HEK293 (cell line): Measurements from ENCODE around the gene ASB4.

Source experiments
- MYNN ChIP-seq: fragments of 450-650 bp; formaldehyde crosslinking; IDR thresholded peaks from 2 replicates; pipeline ENCODE4 v1.5.1; 2016; ENCODE audit warnings: missing biosample characterization, missing genetic modification characterization, borderline replicate concordance
- ZNF239 ChIP-seq: fragments of 450-650 bp; formaldehyde crosslinking; IDR thresholded peaks from 2 replicates; pipeline ENCODE4 v1.5.1; 2016; ENCODE audit warnings: missing biosample characterization, missing genetic modification characterization
- ZNF248 ChIP-seq: fragments of 450-650 bp; formaldehyde crosslinking; IDR thresholded peaks from 2 replicates; pipeline ENCODE4 v1.5.1; 2017; ENCODE audit warnings: missing biosample characterization, missing genetic modification characterization
- ZNF302 ChIP-seq: fragments of 450-650 bp; formaldehyde crosslinking; IDR thresholded peaks from 2 replicates; pipeline ENCODE4 v1.5.1; 2016; ENCODE audit warnings: missing biosample characterization, missing genetic modification characterization, low read depth
- ZNF768 ChIP-seq: fragments of 450-650 bp; formaldehyde crosslinking; IDR thresholded peaks from 2 replicates; pipeline ENCODE4 v1.5.1; 2018; ENCODE audit warnings: missing biosample characterization, mild to moderate bottlenecking, missing genetic modification characterization
- TF ChIP-seq, protein P1 (sequence below): fragments of 450-650 bp; formaldehyde crosslinking; IDR thresholded peaks from 2 replicates; pipeline ENCODE4 v1.5.1; 2016; ENCODE audit warnings: missing biosample characterization, missing genetic modification characterization
- TF ChIP-seq, protein P2 (sequence below): fragments of 450-650 bp; formaldehyde crosslinking; IDR thresholded peaks from 2 replicates; pipeline ENCODE4 v1.5.1; 2016; ENCODE audit warnings: missing biosample characterization, missing genetic modification characterization
- TF ChIP-seq, protein P3 (sequence below): fragments of 450-650 bp; formaldehyde crosslinking; IDR thresholded peaks from 2 replicates; pipeline ENCODE4 v1.5.1; 2016; ENCODE audit warnings: missing biosample characterization, missing genetic modification characterization, low read depth
- TF ChIP-seq, protein P4 (sequence below): fragments of 450-650 bp; formaldehyde crosslinking; IDR thresholded peaks from 2 replicates; pipeline ENCODE4 v1.5.1; 2017; ENCODE audit warnings: missing biosample characterization, missing genetic modification characterization
- TF ChIP-seq, protein P5 (sequence below): fragments of 450-650 bp; formaldehyde crosslinking; IDR thresholded peaks from 2 replicates; pipeline ENCODE4 v1.5.1; 2016; ENCODE audit warnings: missing biosample characterization, missing genetic modification characterization, borderline replicate concordance
- TF ChIP-seq, protein P6 (sequence below): fragments of 450-650 bp; formaldehyde crosslinking; IDR thresholded peaks from 2 replicates; pipeline ENCODE4 v1.5.1; 2016; ENCODE audit warnings: missing biosample characterization, missing genetic modification characterization, low read depth

DNA sequence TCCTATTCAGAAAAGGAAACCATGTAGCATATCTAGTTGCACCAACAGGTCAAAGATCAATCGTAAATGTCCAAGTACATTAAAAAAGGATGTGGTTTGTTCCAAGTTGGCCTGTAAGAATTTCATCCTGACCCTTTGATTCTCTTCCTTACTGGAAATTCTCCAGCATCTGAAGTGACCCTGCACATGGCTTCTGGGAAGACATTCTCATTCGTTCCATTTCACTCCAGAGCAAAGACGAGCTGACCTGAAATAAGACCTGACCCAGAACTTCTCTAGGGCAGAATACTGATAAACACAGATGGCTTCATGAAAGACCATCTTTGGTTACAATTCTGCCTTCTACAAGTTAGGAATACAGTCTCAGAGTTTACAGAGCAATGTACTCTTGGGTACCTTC lies 39.8 kb downstream of the ASB4 start:
- TF ChIP-seq, protein P1, sequence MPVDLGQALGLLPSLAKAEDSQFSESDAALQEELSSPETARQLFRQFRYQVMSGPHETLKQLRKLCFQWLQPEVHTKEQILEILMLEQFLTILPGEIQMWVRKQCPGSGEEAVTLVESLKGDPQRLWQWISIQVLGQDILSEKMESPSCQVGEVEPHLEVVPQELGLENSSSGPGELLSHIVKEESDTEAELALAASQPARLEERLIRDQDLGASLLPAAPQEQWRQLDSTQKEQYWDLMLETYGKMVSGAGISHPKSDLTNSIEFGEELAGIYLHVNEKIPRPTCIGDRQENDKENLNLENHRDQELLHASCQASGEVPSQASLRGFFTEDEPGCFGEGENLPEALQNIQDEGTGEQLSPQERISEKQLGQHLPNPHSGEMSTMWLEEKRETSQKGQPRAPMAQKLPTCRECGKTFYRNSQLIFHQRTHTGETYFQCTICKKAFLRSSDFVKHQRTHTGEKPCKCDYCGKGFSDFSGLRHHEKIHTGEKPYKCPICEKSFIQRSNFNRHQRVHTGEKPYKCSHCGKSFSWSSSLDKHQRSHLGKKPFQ: no peak
- no peak for TF ChIP-seq ZNF239 (tag by site-specific recombination)
- TF ChIP-seq MYNN (tag by site-specific recombination): no peak
- TF ChIP-seq, protein P2, sequence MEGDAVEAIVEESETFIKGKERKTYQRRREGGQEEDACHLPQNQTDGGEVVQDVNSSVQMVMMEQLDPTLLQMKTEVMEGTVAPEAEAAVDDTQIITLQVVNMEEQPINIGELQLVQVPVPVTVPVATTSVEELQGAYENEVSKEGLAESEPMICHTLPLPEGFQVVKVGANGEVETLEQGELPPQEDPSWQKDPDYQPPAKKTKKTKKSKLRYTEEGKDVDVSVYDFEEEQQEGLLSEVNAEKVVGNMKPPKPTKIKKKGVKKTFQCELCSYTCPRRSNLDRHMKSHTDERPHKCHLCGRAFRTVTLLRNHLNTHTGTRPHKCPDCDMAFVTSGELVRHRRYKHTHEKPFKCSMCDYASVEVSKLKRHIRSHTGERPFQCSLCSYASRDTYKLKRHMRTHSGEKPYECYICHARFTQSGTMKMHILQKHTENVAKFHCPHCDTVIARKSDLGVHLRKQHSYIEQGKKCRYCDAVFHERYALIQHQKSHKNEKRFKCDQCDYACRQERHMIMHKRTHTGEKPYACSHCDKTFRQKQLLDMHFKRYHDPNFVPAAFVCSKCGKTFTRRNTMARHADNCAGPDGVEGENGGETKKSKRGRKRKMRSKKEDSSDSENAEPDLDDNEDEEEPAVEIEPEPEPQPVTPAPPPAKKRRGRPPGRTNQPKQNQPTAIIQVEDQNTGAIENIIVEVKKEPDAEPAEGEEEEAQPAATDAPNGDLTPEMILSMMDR (tag by site-specific recombination): no peak
- TF ChIP-seq, protein P3, sequence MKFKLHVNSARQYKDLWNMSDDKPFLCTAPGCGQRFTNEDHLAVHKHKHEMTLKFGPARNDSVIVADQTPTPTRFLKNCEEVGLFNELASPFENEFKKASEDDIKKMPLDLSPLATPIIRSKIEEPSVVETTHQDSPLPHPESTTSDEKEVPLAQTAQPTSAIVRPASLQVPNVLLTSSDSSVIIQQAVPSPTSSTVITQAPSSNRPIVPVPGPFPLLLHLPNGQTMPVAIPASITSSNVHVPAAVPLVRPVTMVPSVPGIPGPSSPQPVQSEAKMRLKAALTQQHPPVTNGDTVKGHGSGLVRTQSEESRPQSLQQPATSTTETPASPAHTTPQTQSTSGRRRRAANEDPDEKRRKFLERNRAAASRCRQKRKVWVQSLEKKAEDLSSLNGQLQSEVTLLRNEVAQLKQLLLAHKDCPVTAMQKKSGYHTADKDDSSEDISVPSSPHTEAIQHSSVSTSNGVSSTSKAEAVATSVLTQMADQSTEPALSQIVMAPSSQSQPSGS (tag by site-specific recombination): no peak
- TF ChIP-seq ZNF248 (tag by site-specific recombination): no peak
- TF ChIP-seq, protein P4, sequence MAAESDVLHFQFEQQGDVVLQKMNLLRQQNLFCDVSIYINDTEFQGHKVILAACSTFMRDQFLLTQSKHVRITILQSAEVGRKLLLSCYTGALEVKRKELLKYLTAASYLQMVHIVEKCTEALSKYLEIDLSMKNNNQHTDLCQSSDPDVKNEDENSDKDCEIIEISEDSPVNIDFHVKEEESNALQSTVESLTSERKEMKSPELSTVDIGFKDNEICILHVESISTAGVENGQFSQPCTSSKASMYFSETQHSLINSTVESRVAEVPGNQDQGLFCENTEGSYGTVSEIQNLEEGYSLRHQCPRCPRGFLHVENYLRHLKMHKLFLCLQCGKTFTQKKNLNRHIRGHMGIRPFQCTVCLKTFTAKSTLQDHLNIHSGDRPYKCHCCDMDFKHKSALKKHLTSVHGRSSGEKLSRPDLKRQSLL (tag by site-specific recombination): no peak
- TF ChIP-seq, protein P5, sequence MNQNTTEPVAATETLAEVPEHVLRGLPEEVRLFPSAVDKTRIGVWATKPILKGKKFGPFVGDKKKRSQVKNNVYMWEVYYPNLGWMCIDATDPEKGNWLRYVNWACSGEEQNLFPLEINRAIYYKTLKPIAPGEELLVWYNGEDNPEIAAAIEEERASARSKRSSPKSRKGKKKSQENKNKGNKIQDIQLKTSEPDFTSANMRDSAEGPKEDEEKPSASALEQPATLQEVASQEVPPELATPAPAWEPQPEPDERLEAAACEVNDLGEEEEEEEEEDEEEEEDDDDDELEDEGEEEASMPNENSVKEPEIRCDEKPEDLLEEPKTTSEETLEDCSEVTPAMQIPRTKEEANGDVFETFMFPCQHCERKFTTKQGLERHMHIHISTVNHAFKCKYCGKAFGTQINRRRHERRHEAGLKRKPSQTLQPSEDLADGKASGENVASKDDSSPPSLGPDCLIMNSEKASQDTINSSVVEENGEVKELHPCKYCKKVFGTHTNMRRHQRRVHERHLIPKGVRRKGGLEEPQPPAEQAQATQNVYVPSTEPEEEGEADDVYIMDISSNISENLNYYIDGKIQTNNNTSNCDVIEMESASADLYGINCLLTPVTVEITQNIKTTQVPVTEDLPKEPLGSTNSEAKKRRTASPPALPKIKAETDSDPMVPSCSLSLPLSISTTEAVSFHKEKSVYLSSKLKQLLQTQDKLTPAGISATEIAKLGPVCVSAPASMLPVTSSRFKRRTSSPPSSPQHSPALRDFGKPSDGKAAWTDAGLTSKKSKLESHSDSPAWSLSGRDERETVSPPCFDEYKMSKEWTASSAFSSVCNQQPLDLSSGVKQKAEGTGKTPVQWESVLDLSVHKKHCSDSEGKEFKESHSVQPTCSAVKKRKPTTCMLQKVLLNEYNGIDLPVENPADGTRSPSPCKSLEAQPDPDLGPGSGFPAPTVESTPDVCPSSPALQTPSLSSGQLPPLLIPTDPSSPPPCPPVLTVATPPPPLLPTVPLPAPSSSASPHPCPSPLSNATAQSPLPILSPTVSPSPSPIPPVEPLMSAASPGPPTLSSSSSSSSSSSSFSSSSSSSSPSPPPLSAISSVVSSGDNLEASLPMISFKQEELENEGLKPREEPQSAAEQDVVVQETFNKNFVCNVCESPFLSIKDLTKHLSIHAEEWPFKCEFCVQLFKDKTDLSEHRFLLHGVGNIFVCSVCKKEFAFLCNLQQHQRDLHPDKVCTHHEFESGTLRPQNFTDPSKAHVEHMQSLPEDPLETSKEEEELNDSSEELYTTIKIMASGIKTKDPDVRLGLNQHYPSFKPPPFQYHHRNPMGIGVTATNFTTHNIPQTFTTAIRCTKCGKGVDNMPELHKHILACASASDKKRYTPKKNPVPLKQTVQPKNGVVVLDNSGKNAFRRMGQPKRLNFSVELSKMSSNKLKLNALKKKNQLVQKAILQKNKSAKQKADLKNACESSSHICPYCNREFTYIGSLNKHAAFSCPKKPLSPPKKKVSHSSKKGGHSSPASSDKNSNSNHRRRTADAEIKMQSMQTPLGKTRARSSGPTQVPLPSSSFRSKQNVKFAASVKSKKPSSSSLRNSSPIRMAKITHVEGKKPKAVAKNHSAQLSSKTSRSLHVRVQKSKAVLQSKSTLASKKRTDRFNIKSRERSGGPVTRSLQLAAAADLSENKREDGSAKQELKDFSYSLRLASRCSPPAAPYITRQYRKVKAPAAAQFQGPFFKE (tag by site-specific recombination): no peak
- TF ChIP-seq ZNF768 (tag by site-specific recombination): no peak
- TF ChIP-seq ZNF302: no peak
- TF ChIP-seq, protein P6, sequence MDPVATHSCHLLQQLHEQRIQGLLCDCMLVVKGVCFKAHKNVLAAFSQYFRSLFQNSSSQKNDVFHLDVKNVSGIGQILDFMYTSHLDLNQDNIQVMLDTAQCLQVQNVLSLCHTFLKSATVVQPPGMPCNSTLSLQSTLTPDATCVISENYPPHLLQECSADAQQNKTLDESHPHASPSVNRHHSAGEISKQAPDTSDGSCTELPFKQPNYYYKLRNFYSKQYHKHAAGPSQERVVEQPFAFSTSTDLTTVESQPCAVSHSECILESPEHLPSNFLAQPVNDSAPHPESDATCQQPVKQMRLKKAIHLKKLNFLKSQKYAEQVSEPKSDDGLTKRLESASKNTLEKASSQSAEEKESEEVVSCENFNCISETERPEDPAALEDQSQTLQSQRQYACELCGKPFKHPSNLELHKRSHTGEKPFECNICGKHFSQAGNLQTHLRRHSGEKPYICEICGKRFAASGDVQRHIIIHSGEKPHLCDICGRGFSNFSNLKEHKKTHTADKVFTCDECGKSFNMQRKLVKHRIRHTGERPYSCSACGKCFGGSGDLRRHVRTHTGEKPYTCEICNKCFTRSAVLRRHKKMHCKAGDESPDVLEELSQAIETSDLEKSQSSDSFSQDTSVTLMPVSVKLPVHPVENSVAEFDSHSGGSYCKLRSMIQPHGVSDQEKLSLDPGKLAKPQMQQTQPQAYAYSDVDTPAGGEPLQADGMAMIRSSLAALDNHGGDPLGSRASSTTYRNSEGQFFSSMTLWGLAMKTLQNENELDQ (tag by site-specific recombination): no peak
